GM23338 (cell line): ENCODE results near the gene TTC16.

Experiments
- EZH2 ChIP-seq: fragments of 200-600 bp; sonication (generic); IDR thresholded peaks from one replicate; pipeline ENCODE4 v1.8.0; 2017; ENCODE audit warnings: antibody characterized with exemption, mild to moderate bottlenecking, low read depth; ENCODE audit not compliant: unreplicated experiment
- EZH2phosphoT487 ChIP-seq: fragments of 200-600 bp; sonication (generic); IDR thresholded peaks from one replicate; pipeline ENCODE4 v1.8.1; 2018; ENCODE audit warnings: antibody characterized with exemption; ENCODE audit not compliant: unreplicated experiment
- POLR2AphosphoS5 ChIP-seq: IDR thresholded peaks from 2 replicates; pipeline ENCODE4 v1.6.1; 2016; ENCODE audit warnings: antibody characterized with exemption, low read depth
- REST ChIP-seq: IDR thresholded peaks from one replicate; pipeline ENCODE4 v1.6.1; 2018; ENCODE audit warnings: antibody characterized with exemption; ENCODE audit not compliant: unreplicated experiment
- TF ChIP-seq, protein P1 (sequence below), 2 experiments: fragments of 200-600 bp in 1 of 2; sonication (generic) in 1 of 2; conservative IDR thresholded peaks; 2 replicates each; pipeline versions ENCODE4 v1.5.1 to v1.6.1; 2016 to 2017; ENCODE audit warnings: antibody characterized with exemption in 2 of 2, low read depth in 2 of 2, mild to moderate bottlenecking in 2 of 2, moderate library complexity in 1 of 2

DNA sequence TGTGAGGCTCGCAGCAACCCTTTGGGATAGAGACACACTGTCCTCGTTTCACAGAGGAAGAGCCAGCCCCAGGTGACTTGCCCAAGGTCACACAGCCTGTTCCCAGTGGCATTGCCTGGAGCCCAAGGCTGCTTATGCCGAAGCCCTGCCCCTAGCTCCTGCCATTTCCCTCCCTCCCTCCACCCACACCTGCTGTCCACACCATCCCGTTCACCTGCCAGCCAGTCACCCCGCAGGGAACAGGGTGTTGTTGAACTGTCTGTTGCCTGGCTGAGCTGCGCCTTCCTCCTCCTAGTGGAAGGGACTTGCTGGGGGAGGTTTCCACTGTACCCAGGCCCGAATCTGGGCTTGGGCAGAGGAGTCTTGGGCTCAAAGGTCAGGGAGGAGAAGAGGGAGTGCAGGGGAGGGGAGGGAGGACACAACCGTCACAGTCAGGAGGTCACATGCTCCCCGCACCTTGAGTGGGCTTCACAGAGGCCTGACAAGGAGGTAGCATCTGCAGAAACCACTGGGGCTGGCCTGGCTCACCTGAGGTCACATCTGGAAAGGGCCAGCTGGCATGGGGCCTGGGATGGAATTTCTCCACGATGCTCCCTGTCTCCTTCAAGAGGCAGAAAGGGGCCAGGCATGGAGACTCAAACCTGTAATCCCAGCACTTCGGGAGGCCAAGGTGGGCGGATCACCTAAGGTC, 6.3 kb downstream of the TTC16 start:
- TF ChIP-seq POLR2AphosphoS5 (no peak), REST (no peak), EZH2 (no peak), EZH2phosphoT487 (no peak)
- TF ChIP-seq, protein P1, sequence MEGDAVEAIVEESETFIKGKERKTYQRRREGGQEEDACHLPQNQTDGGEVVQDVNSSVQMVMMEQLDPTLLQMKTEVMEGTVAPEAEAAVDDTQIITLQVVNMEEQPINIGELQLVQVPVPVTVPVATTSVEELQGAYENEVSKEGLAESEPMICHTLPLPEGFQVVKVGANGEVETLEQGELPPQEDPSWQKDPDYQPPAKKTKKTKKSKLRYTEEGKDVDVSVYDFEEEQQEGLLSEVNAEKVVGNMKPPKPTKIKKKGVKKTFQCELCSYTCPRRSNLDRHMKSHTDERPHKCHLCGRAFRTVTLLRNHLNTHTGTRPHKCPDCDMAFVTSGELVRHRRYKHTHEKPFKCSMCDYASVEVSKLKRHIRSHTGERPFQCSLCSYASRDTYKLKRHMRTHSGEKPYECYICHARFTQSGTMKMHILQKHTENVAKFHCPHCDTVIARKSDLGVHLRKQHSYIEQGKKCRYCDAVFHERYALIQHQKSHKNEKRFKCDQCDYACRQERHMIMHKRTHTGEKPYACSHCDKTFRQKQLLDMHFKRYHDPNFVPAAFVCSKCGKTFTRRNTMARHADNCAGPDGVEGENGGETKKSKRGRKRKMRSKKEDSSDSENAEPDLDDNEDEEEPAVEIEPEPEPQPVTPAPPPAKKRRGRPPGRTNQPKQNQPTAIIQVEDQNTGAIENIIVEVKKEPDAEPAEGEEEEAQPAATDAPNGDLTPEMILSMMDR (conservative IDR thresholded peaks at IDR 0.05; ENCODE audit: low read depth in 2 of 2), result no peak
